HG02981 (cell line): ENCODE results near the gene MDN1.
A peak's percentile ranks its signal among the peaks of the same experiment; 100 is the strongest.
"Not testable (repeated sequence)": the region's sequence is repeated elsewhere in the genome, so short reads cannot be mapped to it uniquely, and the experiment has no call there.

Experiments used
- ATAC-seq: cut with Tn5 transposase; IDR thresholded peaks from one replicate; pipeline ENCODE4 v1.9.1; 2021; ENCODE audit warnings: mild to moderate bottlenecking, moderate library complexity; ENCODE audit not compliant: unreplicated experiment

MDN1 gene

GRCh38 chr6:89775150-89775549 lies 44.4 kb downstream of the MDN1 start:
- no peak for ATAC-seq

DNA sequence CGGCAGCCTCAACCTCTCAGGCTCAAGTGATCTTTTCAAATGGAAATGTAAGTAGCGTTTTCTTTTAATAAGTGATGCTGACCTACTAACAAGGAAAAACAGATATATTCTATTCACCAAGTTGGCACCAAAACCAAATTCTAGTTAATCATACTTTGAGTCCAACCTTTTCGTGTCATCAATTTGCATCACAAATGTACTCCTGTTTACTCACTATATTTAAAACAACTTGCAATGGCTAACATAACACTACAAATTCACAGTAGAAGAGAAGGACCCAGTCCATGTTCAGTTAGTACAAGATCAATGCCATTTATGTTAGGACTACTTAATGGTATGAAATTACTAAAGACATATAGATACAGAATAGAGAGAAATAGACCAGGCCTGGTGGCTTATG lies 50.0 kb downstream of the MDN1 start:
- ATAC-seq = no peak

- no peak for ATAC-seq
Measured at GRCh38 chr6:89768324-89768723, 51.3 kb downstream of the MDN1 start.

DNA sequence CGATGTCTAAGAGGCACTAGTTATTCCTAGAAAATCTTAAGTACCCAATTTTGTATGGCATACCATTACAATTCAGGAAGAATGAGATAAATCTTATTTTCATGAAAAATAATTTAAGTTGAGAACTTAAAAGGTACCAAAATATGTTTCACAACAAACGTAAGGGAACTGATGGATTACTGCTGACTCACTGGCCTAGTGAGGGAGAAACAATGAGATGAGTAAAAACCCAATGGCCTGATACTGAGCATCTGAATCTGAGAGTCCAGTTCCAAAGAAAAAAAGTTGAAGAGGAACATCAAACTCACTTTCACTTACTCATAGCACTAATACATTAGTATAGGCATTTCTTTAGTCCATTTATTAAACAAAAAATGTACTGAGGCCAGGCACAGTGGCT lies 56.0 kb downstream of the MDN1 start:
- ATAC-seq = no peak

- ATAC-seq = no peak
Measured at GRCh38 chr6:89758830-89759229, 60.8 kb downstream of the MDN1 start.

DNA sequence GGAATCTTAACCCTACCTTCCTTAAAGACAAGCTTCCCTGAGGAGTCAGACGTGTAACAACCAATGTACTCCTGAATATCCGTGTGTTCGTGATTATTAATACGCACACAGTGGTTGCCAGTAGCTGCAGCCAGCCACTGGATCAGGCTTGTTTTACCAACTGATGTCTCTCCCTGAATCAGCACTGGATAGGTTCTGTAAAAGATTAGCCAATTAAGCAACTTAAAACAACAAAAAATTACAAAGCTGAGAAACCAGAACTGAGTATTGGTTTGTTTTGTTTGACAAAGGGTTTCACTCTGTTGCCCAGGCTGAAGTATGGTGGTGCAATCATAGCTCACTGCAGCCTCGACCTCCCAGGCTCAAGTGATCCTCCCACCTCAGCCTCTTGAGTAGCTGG lies 69.3 kb downstream of the MDN1 start:
- no peak for ATAC-seq

GRCh38 chr6:89749918-89750317 lies 69.7 kb downstream of the MDN1 start:
- ATAC-seq = no peak

GRCh38 chr6:89745716-89746115 lies 73.9 kb downstream of the MDN1 start:
- ATAC-seq = no peak

GRCh38 chr6:89745096-89745495 lies 74.5 kb downstream of the MDN1 start:
- no peak for ATAC-seq

DNA sequence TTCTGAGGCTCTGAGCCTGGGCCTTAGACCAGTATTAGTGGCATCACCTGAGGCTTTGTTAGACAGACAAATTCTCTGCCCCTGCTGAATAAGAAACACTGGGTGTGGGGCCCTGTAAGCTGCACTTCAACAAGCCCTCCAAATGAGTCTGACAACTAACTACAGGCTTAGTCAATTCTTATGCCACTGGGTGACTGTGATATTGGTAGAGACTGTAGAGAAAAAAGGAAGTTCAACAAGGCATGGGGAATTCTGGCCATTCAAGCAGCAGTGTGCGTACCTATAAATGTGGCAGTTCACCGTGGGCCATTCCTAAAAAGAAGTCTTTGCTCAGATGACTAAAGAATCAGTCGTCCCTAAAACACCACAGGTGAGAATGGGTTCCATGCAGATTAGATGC lies 82.7 kb downstream of the MDN1 start:
- no peak for ATAC-seq

GRCh38 chr6:89734526-89734925 lies 85.1 kb downstream of the MDN1 start:
- ATAC-seq = no peak

- ATAC-seq = no peak
Measured at GRCh38 chr6:89731924-89732567, 87.5 kb downstream of the MDN1 start.

- not testable (repeated sequence) for ATAC-seq
Measured at GRCh38 chr6:89731262-89731661, 88.3 kb downstream of the MDN1 start.

DNA sequence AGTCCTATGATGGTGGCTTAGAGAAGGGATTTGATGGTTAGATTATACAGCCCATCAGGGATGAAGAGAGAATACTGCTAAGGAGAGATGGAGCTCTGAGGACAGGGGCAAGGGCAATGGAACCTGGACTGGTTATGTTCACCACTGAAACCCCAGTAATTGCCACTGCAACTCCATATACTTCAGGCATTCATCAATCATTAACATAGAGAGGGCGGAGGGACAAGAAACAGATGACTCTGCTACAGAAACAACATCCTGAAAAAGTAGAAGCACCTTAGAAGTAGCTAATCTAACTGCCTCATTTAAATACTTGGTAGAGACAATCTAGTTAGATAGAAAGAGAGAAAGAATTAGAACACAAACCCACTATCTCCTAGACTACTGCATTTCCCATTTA lies 89.8 kb downstream of the MDN1 start:
- peak; percentile 63 for ATAC-seq

DNA sequence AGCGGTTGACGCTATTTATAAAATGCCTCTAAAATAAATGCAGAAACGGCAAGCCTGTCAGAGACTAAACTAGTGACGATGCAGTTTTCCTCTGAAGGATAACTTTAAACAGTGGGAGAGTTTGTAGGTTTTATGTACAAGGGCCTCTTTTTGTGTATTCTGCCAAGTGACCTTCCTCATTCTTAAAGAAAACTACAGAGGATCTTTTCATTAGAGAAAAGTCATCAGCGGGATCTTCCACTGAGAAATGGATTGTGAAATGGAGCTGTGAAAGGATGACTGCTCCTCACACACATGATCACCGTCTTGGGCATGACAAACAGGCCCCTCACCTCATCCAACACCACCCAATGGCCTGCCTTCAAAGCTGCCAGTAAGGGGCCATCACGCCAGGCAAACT lies 92.1 kb downstream of the MDN1 start:
- ATAC-seq = no peak

GRCh38 chr6:89724981-89725380 lies 94.6 kb downstream of the MDN1 start:
- no peak for ATAC-seq

DNA sequence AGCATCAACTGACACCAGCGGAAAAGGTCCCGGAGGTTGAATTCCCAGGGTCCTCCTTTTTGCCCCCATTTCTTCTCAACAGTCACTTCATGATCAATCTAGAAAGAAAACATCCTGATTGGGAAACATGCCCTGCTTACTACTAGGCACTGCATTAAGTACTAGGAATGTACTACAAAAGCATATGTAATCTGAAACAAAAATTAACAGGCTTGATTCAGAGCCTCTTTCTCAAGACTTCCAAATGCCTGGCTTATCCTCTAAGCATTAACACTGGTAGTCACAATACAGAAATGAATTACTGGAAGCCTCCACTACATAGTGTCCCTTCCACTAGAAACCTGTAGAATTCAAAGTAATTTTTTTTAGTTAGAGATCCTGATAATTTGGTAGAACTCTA lies 96.5 kb downstream of the MDN1 start:
- ATAC-seq = no peak

GRCh38 chr6:89716532-89716931 lies 103.1 kb downstream of the MDN1 start:
- no peak for ATAC-seq

GRCh38 chr6:89711801-89712200 lies 107.8 kb downstream of the MDN1 start:
- ATAC-seq = no peak

GRCh38 chr6:89708316-89708715 lies 111.3 kb downstream of the MDN1 start:
- ATAC-seq = no peak

GRCh38 chr6:89707766-89708165 lies 111.8 kb downstream of the MDN1 start:
- ATAC-seq = no peak

GRCh38 chr6:89706121-89706520 lies 113.5 kb downstream of the MDN1 start:
- ATAC-seq = no peak

DNA sequence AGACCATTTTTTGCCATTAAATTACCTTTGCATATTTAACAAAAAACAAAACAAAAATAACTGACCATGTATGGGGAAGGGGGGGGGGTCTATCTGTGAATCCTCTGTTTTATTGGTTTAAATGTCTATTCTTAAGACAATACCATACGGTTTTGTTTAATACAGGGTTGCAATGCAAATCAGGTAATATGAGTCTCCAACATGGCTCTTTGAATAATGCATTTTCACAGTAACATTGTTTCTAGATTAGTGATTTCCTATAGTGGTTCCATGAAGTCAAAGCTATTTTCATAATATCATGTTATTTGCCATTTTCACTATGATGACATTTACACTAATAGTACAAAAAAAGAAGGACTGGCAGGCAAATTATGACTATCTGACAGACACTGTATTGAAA lies 116.3 kb downstream of the MDN1 start:
- no peak for ATAC-seq
